GM19395 (cell line): ENCODE measurements around the gene TNK1.
"Not testable (repeated sequence)": the region's sequence is repeated elsewhere in the genome, so short reads cannot be mapped to it uniquely, and the experiment has no call there.

Source experiments
- ATAC-seq: cut with Tn5 transposase; IDR thresholded peaks from one replicate; pipeline ENCODE4 v1.9.1; 2021; ENCODE audit warnings: mild to moderate bottlenecking, moderate library complexity; ENCODE audit not compliant: unreplicated experiment

Gene TNK1

GRCh38 chr17:7380855-7381683 is at the start of gene TNK1:
TNK1 (plus strand) TSS chr17:7381089; CDS start chr17:7382927, 1,838 bp downstream.
- no peak for ATAC-seq

DNA sequence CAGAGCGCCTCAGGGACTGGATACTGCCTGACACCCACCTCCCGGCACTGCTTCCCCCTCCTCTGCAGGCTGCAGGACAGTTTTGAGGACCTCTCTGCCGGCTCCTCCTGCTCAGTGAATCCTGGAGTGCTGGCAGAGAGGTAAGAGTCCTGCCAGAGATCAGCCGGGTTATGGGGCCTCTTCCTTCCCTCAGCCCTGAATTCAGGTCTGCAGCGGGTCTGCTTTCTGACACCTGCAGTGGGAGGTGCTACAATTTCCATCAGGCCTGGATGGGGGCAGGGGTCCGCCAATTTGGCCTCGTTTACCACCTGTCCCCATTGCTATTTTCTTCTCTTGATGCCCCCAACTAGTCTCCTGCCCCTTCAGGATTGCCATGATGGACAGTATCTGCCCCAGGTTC is 48.8 kb upstream of the TNK1 start:
- no peak for ATAC-seq

DNA sequence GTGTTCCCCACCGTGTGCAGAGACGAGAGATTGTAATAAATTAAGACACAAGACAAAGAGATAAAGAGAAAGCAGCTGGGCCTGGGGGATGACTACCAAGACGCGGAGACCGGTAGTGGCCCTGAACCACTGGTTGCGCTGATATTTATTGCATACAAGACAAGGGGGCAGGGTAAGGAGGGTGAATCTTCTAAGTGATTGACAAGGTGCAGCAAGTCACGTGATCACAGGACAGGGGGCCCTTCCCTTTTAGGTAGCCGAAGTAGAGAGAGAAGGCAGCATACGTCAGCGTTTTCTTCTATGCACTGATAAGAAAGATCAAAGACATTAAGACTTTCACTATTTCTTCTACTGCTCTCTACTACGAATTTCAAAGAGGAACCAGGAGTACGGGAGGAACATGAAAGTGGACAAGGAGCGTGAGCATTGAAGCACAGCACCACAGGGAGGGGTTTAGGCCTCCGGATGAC is 48.3 kb upstream of the TNK1 start:
- ATAC-seq: not testable (repeated sequence)

GRCh38 chr17:7334938-7335538 is 45.9 kb upstream of the TNK1 start:
- no peak for ATAC-seq

DNA sequence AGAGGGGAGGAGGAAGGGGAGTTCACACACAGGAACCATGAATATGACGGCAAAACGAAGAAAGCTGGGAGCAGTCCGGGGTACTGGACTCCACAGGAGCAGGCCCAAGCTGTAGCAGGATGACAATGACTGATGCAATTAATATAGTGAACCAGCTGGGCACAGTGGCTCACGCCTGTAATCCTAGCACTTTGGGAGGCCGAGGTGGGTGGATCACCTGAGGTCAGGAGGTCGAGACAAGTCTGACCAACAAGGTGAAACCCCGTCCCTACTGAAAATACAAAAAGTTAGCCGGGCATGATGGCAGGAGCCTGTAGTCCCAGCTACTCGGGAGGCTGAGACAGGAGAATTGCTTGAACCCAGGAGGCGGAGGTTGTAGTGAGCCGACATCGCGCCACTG is 45.1 kb upstream of the TNK1 start:
- ATAC-seq: not testable (repeated sequence)

GRCh38 chr17:7336240-7337175 is 44.4 kb upstream of the TNK1 start, which contains the start of gene ACAP1:
ACAP1 (plus strand) TSS chr17:7336529; CDS start chr17:7336735, 206 bp downstream.
- ATAC-seq: no peak

GRCh38 chr17:7337600-7337999 is 43.3 kb upstream of the TNK1 start:
- ATAC-seq: not testable (repeated sequence)

DNA sequence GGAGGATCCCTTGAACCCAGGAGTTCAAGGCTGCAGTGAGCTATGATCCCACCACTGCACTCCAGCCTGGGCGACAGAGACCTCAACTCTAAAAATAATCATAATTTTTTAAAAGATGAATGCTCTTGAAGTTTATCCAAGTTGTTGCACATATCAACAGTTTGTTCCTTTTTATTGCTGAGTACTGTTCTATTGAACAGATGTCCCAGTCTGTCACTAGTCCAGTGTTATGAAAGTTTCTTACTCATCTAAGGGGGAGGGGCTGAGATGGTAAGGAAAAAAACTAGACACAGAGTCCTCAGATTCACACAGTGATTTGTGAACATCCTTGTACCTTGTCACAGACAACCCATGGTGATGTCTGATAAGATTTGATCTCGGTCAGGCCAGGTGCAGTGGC is 40.7 kb upstream of the TNK1 start:
- ATAC-seq: no peak

DNA sequence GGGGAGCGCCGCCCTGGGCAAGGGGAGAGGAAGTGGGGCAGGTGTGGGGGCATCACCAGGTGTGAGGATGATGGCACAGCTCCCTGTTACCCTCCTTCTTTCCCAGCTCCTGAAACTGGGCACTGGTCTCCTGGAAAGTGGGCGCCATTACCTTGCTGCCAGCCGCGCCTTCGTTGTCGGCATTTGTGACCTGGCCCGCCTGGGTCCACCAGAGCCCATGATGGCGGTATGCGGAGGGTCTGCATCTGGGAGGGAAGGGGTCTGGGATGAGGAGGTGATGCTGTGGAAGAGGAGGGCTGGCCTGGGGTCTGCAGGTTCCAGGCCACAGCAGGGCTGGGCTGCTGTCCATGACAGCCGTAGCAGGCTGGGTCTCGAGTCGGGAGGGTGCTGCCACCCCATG is 39.0 kb upstream of the TNK1 start:
- ATAC-seq: no peak

- no peak for ATAC-seq
Observed at GRCh38 chr17:7343250-7343649, 37.6 kb upstream of the TNK1 start.

DNA sequence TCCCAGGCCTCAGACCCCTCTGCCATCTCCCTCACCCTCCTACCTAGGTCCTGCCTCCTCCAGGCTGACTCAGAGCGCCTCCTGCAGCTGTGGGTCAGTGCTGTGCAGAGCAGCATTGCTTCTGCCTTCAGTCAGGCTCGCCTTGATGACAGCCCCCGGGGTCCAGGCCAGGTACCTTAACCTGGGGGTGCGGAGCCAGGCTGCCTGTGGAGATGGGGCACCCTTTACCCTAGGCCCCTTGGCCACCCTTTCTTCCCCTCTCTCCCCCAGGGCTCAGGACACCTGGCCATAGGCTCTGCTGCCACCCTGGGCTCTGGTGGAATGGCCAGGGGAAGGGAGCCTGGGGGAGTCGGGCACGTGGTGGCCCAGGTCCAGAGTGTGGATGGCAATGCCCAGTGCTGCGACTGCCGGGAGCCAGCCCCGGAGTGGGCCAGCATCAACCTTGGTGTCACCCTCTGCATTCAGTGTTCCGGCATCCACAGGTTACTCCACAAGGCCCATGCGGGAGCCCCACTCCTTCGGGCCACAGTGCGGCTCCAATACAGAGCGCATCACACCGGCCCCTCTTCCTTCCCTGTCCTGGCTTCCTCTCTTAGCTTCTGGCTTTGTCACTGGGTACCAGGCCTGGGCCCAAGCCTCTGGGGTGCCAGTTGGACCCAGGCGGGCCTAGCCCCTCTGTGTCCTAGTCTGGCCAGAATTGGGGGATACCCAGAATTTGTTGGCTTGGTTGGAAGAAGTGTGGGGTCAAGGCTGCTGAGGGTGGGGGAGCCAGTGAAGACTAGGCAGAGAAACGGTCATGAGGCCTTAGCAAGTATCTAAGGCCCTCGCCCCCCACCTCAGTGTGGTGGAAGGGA is 33.9 kb upstream of the TNK1 start:
- no peak for ATAC-seq

DNA sequence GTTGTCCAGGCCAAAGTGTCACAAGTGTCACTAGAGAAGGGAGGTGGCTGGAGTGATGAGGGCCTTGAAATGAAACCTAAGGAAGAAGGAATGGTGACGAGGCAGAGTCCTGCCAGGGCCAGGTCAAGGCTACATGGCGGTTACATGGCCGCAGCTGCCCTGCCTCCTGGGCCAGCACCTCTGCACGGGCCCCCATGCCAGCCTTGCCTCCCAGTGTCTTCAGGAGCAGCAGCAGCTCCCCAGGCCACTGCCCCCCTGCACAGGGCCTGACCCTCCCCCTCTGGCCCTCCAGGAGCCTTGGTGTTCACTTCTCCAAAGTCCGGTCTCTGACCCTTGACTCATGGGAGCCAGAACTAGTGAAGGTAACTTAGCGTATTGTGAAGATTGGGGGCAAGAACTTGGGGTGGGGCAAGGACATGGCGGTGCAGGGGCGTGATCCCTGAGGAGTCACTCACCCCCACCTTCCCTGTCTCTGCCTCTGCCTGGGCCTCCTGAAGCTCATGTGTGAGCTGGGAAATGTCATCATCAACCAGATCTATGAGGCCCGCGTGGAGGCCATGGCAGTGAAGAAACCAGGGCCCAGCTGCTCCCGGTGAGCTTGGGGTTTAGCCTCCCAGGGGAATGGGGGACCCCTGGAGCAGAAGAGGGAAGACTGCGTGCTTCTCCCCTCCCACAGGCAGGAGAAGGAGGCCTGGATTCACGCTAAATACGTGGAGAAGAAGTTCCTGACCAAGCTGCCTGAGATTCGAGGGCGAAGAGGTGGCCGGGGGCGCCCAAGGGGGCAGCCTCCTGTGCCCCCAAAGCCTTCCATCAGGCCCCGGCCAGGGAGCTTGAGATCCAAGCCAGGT is 33.0 kb upstream of the TNK1 start:
- ATAC-seq: no peak

GRCh38 chr17:7348478-7349242 is 32.2 kb upstream of the TNK1 start:
- no peak for ATAC-seq

DNA sequence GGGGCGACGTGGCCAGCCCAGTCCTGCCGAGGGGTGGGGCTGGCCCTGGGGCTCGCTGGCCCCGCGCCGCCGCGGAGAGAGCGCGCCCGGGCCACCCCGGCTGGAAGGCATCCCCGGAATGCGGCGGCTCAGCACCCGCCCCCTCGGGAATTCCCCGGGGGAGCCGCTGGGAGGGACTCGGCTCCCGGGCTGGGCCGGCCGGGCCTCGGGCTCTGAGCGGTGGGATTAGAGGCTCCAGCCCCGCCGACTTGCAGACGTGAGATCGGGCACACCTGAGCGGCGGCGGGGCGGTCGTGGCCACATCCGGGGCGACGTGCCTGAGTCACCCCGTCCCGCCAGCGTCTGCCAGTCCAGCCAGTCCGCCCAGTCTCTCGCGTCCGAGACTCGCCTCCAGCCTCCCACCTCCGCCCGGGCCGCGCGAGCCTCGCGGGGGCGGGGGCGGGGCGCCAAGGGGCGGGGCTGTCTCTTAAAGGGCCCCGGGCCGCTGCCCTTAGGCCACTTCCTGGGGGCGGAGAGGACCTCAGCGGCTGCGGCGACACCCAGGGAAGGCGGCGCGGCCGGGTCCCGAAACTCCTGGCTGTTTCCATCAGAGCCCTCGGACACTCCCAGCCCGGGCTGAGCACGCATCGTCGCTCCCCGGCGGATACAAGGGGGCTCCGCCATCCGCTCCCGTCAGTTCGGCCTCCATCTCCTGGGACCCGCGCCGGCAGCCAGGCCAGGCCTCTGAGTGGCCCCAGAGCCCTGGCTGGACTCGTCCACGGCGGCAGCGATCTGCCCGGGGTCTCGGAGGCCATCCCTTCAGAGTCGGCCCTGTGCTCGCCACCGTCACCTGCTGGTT is 29.0 kb upstream of the TNK1 start, which contains the start of gene KCTD11:
Gene KCTD11, plus strand, starts transcription at position 498 of the 838 bp plus-strand sequence.
- peak; percentile 66 for ATAC-seq

- ATAC-seq: no peak
Observed at GRCh38 chr17:7352503-7352889, 28.4 kb upstream of the TNK1 start.

- no peak for ATAC-seq
Observed at GRCh38 chr17:7352910-7353635, 27.8 kb upstream of the TNK1 start.

DNA sequence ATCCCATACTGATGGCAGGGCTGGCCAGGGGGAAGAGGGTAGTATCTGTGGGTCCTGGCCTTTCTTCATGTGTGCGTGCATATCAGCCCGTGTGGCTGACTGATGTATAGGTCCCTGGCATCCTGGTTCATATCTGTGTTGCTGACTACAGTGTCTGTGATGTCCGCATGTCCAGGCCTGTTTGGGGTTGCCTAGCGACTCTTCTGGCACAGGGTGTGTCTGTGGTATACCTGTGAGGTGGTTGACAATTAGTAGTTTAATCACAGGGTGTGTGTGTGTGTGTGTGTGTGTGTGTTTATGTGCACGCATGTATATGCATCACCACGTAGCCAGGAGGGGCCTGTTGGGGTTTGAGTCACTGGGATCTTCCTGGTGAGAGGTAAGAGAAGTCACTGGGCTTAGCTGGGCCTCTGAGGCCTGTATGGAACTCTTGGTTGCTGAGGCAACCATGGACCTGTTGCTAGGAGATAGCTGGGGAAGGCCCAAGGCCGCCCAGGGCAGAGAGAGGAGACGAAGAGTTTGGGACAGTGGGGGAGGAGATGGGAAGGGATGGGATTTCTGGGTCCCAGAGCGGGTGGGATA is 26.5 kb upstream of the TNK1 start:
- no peak for ATAC-seq
